NCI-H187 treated with DMSO at 0.1 percent for 48 hours (cell line): ENCODE results near the gene ZHX3.

Source experiments
- DNase-seq: peaks from one replicate; lab custom pipeline; 2025; lab: John Stamatoyannopoulos, UW

ZHX3 gene

DNA sequence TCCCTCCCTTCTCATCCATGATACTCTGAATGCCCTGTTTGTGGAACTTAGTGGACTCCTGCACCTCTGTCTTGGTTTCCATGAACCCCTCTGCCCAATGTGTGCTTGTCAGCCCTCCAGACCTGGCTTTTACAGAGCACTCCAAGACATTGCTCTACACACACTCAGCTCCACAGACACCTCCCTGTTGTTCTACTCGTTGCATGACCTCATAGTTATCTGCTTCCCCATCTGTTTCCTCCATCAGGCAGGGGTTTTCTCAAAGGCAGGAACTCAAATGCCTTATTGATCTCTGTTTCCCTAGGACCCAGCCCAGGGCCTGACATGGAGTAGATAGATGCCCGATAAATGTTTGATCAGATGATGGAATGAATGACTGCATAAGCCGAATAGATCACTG, 166.9 kb downstream of the ZHX3 start:
- no peak for DNase-seq

DNA sequence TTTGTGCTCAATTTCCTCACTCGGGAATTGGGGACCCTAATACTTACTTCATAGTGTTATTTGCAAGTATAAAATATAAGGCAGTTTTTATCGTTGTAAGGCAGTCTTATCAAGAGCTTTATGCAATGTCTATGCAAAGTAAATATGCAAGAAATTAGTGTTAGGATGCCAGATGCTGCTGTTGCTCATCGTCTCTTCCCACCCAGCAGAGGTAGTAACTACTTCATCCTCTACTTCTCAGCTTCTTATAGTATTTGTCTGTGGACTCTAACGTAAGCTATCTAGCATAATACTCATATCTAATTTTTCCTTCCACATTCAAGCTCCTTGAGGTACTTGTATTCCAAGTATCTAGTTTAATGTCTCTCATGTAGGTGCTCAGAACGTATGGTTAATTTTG, 168.6 kb downstream of the ZHX3 start:
- no peak for DNase-seq

DNA sequence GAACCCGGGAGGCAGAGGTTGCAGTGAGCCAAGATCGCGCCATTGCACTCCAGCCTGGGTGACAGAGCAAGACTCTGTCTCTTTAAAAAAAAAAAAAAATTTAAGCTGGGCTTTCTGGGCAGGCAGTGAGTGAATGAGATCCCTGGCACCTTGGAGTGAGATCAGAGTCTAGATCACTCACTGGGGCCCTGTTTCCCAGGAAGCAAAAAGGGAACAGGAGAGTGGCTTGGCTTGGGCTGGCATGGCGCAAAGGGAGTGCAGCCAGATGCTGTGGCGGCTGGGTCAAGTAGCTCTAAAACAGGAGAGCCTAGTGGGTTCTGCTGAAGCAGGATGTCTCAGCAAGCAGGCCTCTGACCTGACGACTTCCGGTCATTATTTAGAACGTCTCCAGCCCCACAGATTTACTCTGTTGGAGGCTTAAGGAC, 169.8 kb downstream of the ZHX3 start:
- DNase-seq = no peak

DNA sequence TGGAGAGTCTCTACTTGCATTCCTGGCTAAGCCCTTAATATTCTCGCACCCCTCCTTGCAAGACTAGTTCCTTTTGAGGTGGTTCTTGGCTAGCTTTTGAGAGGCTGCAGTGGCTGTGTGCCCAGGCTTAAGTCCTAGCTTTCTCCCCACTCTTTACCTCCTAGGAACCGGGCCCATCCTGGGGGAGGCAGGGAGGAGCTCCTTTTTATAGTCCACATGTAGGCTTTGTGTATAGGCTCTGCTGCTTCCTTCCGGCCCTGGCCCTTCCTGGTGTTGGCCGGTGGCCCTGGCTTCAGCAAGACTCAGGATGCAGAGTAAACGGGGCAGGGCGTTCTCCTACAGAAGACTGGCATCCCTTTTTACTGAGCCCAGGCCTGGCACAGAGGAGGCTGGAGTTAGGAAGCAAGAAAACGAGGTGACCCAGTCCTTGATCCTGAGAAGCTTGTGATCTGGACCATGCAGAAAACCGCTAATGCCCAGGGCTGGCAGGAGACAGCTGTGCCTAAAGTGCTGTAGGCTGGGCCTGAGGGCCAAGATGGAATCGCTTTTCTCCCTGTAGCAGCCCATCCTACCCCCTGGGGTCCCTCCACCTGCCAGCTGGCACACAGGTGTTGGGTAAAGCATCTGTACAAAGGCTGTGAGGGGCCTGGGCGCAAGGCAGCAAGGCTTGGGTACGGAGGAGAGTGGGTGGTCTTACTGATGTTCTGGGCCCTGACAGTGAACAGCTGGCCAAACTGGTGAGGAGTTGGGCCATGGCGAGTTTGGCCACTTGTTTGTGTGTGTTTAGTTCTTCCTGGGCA, 171.5 kb downstream of the ZHX3 start:
- no peak for DNase-seq

DNA sequence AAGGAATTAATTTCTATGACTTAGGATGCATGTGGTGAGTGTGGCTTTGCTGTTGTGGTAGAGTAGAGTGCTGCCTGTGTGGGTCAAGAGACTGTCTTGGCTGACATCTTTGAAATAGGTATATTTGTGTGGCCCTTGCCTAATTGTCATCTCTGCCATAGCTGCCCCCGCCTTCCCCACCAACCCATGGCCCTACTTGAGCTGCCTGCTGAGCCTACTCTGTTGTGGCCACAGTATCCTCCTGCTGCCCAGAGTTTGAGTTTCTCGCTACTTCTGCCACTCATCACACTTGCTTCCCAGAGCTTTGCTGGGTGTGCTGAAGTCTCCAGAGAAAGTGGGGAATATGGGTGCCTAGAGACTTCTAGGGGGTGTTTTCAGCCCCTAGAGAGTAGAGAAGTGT, 172.2 kb downstream of the ZHX3 start:
- no peak for DNase-seq

DNA sequence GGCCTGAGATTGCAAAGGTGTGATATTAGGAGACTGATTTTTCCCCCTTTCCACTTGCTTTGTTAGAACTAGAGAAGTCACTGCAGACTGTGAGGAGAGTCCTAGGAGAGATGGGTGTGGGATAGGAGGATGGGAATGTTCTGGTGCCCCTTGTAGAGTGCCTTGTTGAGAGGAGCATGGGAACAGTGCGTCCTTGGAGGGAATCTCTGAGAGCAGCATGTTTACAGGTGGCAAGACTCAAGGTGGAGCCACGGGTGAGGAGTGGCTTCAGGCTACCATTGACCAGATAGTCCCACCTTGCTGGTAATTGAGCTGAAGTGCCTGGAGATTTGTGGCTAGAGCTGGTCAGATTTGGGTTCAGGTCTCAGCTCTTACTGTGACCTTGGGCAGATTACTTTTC, 174.2 kb downstream of the ZHX3 start:
- DNase-seq = no peak

DNA sequence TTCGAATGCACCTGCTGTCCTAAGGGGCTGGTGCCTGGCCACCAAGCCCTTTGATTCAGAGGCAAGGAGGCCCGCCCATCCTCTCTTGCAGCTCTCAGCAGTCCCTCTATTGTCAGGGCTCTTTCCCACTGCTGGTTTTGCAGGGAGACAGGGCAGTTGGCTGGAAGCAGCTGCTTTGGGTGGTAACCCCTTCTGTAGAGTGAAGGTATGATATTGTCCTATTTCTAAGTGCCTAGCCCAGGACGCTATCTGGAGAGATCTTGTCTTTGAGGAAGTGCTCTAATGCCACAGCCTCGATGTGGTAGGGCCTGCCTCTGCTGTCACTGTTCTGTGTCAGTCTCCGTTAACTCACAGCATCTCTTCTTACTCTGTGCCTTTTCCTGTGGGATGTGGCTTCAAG, 174.6 kb downstream of the ZHX3 start:
- peak; percentile 3 for DNase-seq

DNA sequence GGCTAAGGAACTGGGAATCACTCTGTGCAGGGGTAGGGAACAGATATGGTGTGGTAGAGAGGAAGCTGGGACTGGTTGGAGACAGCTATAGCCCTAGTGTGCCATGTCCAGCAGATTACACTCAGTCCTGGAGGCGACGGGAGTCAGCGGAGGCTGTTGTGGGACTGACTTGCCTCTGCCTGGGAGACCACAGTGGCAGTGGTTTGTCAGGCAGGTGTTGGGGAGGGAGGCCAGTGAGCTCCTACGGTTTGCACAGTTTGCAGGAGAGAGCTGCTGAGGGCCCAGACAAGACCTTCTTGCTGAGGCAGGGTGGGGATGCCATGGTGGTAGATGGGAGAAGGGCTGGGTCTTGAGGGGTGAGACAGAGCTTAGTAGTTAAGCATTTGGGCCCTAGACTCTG, 175.3 kb downstream of the ZHX3 start:
- DNase-seq = no peak

DNA sequence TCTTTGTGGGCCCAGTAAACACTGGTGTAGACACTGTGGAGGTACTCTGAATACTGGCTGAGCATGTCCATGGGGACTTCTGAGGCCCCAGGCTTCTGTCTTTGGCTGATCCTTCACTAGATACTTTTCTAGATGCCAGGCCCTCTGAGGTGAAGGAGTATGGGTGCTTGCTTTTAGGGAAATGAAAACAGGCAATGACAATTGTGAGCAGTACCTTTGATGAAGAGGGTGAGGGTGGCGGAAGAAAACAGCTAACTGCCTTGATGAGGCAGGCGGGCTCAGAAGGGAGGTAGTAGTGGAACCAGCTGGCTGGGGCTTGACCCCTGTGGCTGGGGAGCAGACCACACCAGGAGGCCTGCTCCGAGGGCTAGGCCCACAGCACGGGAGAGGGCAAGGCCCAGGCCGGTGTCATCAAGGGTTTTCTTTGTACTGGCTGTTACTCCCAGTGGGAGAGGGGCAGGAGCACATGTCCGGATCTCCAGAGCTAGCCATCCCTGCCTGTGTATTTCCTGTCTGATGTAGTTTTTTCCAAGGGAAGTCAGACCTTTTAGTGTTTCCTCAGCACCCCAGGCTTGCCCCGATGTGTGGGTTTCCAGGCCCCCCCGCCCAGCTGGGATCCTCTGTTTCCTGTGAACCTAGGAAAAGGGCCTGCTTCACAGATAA, 176.2 kb downstream of the ZHX3 start:
- DNase-seq = no peak

DNA sequence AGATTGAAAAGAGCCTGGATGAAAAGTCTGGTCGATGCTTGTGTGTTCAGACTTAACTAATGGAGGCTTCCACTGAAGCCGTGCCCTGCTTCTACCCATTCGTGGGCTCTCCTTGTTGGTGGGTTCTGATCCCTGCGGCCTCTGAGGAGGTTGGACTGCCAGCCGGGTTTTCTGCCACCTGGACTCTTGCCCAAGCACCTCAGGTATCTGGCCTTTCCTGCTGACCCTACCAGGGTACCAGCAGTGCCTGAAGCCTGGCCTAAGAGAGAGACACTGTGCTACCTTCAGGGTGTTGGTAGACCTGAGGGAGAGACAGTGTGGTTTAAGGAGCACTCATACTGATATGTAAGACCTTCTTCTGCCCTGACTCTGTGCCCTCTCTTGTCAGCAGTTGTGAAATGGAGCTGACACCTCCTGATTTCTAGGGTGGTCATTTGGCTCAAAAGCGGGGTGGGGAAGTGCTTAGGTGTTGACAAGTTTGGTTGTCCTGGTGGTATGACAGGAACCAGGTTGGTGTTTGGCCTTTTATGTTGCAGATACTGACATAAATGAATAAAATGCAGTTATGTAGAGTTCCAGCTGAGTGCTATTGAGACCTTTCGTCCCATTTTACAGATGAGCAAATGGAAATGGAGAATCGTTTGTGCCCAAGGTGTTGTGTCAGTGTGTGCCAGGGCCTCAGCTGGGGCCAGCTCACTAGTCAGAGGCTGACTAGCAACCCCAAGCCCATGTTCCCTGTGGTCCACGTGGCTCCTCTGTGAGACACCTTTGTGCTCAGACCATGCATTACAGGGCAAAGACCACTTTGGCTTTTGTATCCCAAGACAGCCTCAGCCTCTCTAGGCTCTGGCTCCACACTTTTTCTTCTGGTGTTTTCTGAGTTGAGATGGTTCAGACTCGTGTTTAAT, 177.1 kb downstream of the ZHX3 start:
- DNase-seq = no peak

DNA sequence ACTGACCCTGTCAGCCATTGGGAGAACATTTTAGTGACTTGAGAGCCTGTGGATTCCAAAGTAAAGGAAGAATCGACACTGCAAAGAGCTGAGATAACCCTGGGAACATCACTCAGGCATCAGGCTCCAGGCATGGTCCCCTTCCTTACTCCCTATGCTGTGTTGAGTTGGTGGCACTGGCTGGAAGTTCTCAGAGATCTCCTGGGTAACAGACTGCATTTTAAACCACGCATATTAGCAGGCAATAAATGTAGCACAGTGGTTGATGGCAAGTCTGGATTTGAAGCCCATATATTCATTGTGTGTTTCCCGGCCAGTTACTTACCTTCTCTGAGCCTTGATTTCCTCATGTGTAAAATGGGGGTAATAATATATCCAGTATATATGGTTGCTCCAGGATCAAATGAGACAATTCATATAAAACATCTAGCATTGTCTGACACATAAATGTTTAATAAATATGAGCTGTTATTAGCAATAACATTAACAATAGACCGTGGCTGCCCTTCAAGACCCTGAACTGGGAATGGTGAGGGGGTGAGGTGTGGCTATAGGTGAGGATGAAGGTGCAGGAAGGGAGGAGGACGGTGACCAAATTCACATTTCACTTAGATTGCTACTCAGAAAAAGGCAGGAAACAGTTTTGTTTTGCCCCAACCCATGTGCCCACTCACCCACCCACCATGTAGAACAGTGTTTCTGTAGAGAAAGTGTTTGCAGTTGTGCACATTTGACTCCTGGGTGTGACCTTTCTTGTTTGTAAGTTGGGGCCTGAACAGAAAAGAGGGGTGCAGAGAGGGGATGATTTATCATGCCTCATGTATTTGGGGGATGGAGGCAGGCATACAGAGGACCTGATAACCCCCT, 178.1 kb downstream of the ZHX3 start:
- DNase-seq = no peak

DNA sequence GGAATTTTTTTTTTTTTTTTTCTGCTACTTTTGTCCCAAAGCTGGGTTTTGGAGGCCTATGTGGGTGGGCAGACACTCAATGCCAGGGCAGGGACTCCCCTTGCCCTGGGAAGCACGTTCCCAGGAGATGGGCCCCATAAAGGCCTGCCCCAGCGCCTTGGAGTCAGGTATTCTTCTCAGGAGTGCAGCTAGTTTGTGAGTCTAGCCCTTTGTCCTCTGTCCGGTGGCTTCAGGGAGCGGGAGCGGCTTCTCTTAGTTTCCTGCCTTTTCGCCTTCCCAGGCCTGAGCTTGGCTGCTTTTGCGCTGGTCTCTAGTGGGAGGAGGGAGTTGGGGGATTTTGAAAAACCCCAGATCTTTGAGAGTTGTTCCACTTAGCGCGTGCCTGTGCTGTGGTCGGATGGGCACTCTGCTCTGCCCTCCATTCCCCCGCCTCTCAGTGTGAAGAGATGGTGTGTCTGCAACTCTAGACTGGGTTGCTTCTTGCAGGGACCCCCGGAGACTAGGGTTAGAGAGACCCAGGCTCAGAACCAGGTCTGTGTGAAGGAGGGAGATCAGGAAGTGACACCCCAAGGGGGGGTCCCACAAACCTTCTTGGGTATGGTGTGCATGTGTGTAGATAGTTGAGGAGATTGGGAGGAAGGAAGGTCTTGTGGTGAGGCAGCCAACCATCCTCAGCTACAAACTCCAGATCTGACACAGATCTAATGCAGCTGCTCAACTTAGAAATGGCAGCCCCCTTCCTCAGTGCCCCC, 178.9 kb downstream of the ZHX3 start:
- DNase-seq = no peak

DNA sequence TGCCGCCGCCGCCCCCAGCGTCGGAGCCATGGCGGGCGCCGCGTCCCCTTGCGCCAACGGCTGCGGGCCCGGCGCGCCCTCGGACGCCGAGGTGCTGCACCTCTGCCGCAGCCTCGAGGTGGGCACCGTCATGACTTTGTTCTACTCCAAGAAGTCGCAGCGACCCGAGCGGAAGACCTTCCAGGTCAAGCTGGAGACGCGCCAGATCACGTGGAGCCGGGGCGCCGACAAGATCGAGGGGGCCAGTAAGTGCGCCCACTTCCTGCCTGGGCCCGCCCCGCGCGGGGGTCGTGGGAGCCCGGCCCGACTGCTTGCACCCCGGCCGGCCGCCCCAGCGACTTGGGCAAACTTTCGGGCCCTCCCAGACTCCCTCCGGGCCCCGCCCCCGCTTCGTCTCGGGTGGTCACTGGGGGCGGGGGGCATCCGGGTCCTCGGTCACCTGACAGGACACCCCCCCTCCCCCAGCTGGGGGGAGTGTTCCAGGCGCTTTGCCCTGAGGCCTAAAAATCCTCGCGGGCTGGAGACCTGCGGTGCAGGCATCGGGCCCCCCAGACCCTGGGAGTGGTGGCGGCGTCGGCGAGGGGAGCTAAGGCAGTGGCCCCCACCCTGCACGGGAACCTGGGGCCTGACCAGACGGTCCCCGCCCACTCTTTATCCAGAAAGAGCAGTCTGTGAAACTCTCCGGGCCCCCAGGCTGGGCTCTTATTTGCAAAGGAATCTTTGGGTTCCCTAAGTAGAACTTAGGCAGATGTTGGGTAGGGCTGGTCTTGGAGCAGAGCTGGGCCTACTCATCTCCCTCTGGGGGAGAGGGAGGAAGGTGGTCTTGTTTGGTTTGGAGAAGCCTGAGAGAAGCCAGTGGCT, 179.7 kb downstream of the ZHX3 start:
- no peak for DNase-seq

DNA sequence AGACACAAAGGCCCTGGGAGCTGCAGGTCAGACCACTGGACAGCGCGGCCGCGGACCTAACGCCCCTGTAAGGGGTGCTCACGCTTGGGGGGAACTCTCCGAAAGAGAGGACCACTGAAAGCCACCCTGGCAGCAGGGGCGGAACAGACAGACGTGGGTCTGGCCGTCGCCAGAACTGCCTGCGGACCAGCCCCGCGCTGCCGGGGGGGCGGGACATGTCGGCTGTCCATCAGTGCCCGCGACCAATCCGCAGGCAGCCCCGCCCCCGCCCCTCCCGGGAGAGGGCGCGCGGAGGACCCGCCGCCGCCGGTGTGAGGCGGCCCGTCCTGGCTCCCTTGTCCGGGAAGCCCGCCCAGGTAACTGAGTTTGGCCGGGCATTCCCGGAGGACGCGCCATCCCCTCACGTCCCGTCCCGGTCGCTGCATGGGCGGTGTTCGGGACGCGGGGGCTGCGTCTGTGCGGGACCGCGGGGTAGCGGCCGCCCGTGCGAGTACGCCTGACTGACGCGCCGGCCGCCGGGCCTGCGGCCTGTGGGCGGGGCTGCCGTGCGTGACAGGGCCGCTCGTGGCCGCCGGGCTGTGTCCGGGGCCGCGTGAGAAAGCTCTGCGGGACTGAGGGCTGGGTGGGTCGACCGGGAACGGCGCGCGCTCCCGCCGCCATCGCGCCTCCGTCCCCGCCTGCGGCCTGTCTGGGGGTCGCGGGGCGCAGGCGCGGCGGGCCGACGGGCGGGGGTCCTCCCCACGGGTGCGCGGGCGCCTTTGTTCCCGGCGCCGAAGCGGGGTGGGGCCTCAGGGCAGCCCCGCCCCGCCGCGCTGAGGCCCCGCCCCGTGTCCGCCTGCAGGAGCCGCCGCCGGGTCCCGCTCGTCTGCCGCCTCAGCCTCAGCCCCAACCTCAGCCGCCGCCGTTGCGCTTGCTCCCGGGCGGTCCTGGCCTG, 180.6 kb downstream of the ZHX3 start, which contains the start of gene PLCG1:
TSS of gene PLCG1 (plus strand) at position 864 of the 934 bp plus-strand sequence. CDS start 99 bp downstream, outside the sequence.
- DNase-seq = peak; percentile 4

DNA sequence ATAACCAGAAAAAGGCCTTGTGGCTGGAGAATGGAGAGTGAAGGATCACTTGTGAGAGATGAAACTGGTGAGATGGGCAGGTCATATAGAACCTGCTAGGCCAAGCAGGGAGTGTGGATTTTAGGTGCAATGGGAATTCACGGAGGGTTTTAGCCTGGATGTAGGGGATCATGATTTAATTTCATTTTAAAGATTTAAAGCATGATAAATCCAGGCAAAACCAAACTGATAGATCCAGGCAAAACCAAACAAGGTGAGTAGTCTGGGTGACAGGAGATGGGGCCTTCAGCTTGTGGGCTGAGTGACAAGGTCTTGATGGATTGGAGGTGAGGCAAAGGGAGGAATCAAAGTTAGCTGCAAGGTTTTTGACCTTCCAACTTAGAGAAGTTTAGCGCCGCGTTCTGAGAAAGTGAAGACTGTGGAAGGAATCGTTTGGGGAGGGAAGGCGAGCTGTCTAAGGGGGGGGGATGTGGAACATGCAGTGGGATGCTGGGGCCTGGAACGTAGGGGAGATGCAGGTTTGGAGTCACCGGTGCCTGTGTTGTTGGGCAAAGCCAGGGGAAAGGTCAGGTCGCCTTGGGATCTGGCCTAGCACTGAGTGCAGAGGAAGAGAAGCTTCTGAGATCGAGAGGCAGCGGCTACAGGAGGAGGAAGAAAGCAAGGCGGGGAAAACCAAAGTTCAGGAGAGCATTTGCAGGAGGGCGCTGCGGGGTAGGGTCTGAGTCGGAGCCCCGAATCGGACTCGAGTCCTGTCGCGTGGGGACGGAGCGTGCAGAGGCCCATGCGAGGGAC, 181.4 kb downstream of the ZHX3 start:
- DNase-seq = no peak

DNA sequence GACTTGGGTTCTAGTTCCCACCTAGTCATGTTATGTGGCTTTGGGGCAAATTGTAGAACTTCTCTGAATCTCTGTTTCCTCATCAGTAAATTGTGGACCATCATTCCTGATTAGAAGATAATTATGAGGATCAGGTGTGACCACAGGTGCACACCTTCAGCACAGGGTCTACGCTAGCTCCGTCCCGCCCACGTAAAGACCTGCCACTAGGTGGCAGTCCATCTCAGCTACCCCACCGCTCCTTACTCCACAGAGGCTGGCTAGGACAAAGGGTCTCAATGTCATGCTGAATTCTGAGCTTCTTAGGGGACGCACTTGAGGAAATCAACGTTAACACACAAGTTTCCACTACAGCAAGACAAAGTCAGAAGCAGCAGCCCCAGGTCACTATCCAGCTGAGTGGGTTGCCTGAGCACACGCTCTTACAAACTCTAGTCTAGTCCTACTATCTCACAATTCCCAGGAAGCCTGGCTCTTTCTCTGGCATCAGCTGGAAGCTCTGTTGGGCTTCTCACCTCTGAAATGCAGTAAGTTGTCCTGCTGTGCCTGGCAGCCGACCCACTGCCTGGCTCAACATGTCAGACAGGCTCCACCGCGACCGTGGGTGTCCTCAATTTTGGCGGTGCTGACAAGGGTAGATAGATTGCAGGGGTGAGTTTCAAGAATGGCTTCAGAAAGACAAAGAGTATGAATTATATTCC, 182.2 kb downstream of the ZHX3 start:
- DNase-seq = no peak
